ENCODE data around the gene C1orf198. TPM values are rescaled to one million over a fixed set of nuclear protein-coding genes. Genes with fewer than 3 reads are reported as not detected.

The C1orf198 gene
- polyA plus RNA-seq, 2 donors = 7.8 to 10.0 TPM

- no peaks in the 10 kb centered on the region for H3K9me3 ChIP-seq (ENCODE audit: control insufficient read depth in 2 of 2, insufficient read depth in 1 of 2, low read depth in 1 of 2, low read length in 1 of 2)
- H3K4me1 ChIP-seq (ENCODE audit: control insufficient read depth in 2 of 2, insufficient read depth in 2 of 2, low read length in 1 of 2) = no peaks in the 10 kb centered on the region
- no peak overlapping the region for H3K4me3 ChIP-seq (ENCODE audit: low read depth in 1 of 2, low read length in 2 of 2)
- no peaks in the 10 kb centered on the region for H3K36me3 ChIP-seq (ENCODE audit: control insufficient read depth in 2 of 2, insufficient read depth in 2 of 2, low read length in 1 of 2)
- H3K27me3 ChIP-seq (ENCODE audit: control insufficient read depth in 1 of 2, insufficient read depth in 2 of 2, low read length in 2 of 2) = no peaks in the 10 kb centered on the region
- WGBS, 2 donors = 81 to 86% methylated on average over 8 of the region's 8 CpGs
- H3K27ac ChIP-seq (ENCODE audit: low read depth in 2 of 2, low read length in 1 of 2) = no peak overlapping the region
These were observed 58.9 kb downstream of the C1orf198 start for GRCh38 chr1:230809256-230809990.

DNA sequence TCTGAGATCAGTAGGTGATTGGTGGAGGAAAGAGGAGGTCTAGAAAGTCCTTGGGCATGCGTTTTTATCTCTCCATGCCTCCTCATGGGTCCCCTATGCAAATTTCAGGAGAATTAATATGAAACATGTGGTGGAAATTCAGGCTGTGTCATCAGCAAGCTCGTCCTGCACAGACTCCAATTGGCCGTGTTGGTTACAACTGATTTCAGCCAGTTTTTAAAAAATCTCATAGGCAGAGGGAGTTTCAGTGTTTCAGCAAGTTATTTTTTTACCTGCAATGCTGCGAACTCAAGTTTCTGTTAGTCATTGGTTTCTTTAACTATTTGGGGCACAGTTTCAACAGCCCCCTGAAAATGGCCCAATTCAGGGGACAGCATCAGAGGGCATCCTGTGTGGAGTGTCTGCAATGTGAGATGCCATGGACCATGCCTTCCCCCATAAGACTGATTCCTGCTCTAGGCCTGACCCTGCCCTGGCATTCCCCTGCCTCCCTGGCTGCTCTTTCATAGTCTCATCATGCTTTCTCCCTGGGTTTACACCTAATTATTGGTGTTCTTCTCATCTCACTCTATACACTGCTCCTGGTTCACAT, 59.9 kb downstream of the C1orf198 start:
- Histone ChIP-seq H3K36me3 (ENCODE audit: control insufficient read depth in 2 of 2, insufficient read depth in 2 of 2, low read length in 1 of 2) (no peaks in the 10 kb centered on the region), H3K27me3 (ENCODE audit: control insufficient read depth in 1 of 2, insufficient read depth in 2 of 2, low read length in 2 of 2) (no peaks in the 10 kb centered on the region), H3K4me3 (ENCODE audit: low read depth in 1 of 2, low read length in 2 of 2) (no peak overlapping the region), H3K9me3 (ENCODE audit: control insufficient read depth in 2 of 2, insufficient read depth in 1 of 2, low read depth in 1 of 2, low read length in 1 of 2) (no peaks in the 10 kb centered on the region), H3K4me1 (ENCODE audit: control insufficient read depth in 2 of 2, insufficient read depth in 2 of 2, low read length in 1 of 2) (no peaks in the 10 kb centered on the region), H3K27ac (ENCODE audit: low read depth in 2 of 2, low read length in 1 of 2) (no peak overlapping the region)
- WGBS, 2 donors = 73 to 75% methylated on average over 4 of the region's 4 CpGs

DNA sequence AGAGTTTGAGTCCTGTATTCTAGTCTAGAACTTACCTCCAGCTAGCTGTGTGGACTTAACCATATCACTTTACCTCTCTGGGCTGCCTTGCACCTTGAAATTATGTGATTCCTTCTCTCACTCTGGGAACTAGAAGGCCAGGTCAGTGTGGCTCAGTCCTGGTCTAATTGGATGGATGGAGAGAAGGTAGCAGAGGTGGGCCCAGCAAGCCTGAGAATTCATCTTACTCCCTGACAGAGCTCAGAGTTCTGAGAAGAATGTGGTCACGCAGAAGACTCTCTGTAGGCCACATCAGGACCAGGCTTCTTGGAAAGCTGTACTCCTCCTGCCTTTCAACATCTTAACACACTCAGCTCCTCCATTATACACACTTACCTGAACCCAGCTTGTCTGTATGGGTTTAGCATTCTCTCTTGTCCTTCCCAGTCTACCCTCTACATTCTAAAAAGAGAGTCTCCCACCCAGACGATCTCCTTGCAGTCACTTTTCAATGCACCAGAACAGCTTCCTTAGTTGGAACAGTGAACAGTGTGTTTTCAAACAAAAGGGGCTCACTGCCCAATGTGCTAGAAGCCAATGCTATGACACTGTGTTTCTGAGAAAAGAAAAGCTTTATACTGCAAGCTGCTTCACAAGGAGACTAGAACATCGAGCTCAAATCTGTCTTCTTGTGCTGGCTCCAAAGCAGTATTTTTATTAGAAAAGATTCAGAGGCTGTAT, 60.6 kb downstream of the C1orf198 start:
- Histone ChIP-seq H3K4me3 (ENCODE audit: low read depth in 1 of 2, low read length in 2 of 2) (no peak overlapping the region), H3K9me3 (ENCODE audit: control insufficient read depth in 2 of 2, insufficient read depth in 1 of 2, low read depth in 1 of 2, low read length in 1 of 2) (no peaks in the 10 kb centered on the region), H3K27ac (ENCODE audit: low read depth in 2 of 2, low read length in 1 of 2) (no peak overlapping the region), H3K4me1 (ENCODE audit: control insufficient read depth in 2 of 2, insufficient read depth in 2 of 2, low read length in 1 of 2) (no peaks in the 10 kb centered on the region), H3K27me3 (ENCODE audit: control insufficient read depth in 1 of 2, insufficient read depth in 2 of 2, low read length in 2 of 2) (no peaks in the 10 kb centered on the region), H3K36me3 (ENCODE audit: control insufficient read depth in 2 of 2, insufficient read depth in 2 of 2, low read length in 1 of 2) (no peaks in the 10 kb centered on the region)
- WGBS, 2 donors = 72 to 74% methylated on average over 3 of the region's 3 CpGs

- Histone ChIP-seq H3K9me3 (ENCODE audit: control insufficient read depth in 2 of 2, insufficient read depth in 1 of 2, low read depth in 1 of 2, low read length in 1 of 2) (no peaks in the 10 kb centered on the region), H3K27ac (ENCODE audit: low read depth in 2 of 2, low read length in 1 of 2) (no peak overlapping the region), H3K4me3 (ENCODE audit: low read depth in 1 of 2, low read length in 2 of 2) (no peak overlapping the region), H3K4me1 (ENCODE audit: control insufficient read depth in 2 of 2, insufficient read depth in 2 of 2, low read length in 1 of 2) (no peaks in the 10 kb centered on the region), H3K27me3 (ENCODE audit: control insufficient read depth in 1 of 2, insufficient read depth in 2 of 2, low read length in 2 of 2) (no peaks in the 10 kb centered on the region), H3K36me3 (ENCODE audit: control insufficient read depth in 2 of 2, insufficient read depth in 2 of 2, low read length in 1 of 2) (no peaks in the 10 kb centered on the region)
- 78 to 83% methylated on average over 5 of the region's 5 CpGs for WGBS, 2 donors
These were observed 61.3 kb downstream of the C1orf198 start for GRCh38 chr1:230807029-230807428.

- H3K4me3 ChIP-seq (ENCODE audit: low read depth in 1 of 2, low read length in 2 of 2) = no peak overlapping the region
- no peak overlapping the region for H3K27ac ChIP-seq (ENCODE audit: low read depth in 2 of 2, low read length in 1 of 2)
- no peaks in the 10 kb centered on the region for H3K9me3 ChIP-seq (ENCODE audit: control insufficient read depth in 2 of 2, insufficient read depth in 1 of 2, low read depth in 1 of 2, low read length in 1 of 2)
- no peaks in the 10 kb centered on the region for H3K36me3 ChIP-seq (ENCODE audit: control insufficient read depth in 2 of 2, insufficient read depth in 2 of 2, low read length in 1 of 2)
- 51 to 72% methylated on average over 2 of the region's 2 CpGs for WGBS, 2 donors
- H3K4me1 ChIP-seq (ENCODE audit: control insufficient read depth in 2 of 2, insufficient read depth in 2 of 2, low read length in 1 of 2) = no peaks in the 10 kb centered on the region
- H3K27me3 ChIP-seq (ENCODE audit: control insufficient read depth in 1 of 2, insufficient read depth in 2 of 2, low read length in 2 of 2) = no peaks in the 10 kb centered on the region
These were observed 61.8 kb downstream of the C1orf198 start for GRCh38 chr1:230806552-230806951.

DNA sequence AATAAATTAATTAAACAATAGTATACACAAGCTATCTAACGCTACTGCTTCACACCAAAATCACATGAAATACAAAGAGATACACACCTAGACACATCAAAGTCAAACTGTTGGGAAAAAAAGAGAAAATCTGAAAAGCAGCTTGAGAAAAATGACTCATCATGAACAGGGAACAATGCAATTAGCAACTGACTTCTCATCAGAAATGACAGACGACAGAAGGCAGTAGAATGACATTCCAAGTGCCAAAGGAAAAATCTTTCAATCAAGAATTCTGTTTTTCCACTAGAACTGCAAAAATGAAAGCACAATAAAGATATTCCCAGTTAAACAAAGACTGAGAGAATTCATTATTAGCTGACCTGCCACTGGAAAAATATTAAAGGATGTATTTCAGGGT, 63.9 kb downstream of the C1orf198 start:
- Histone ChIP-seq H3K4me1 (ENCODE audit: control insufficient read depth in 2 of 2, insufficient read depth in 2 of 2, low read length in 1 of 2) (no peaks in the 10 kb centered on the region), H3K9me3 (ENCODE audit: control insufficient read depth in 2 of 2, insufficient read depth in 1 of 2, low read depth in 1 of 2, low read length in 1 of 2) (no peaks in the 10 kb centered on the region), H3K36me3 (ENCODE audit: control insufficient read depth in 2 of 2, insufficient read depth in 2 of 2, low read length in 1 of 2) (no peaks in the 10 kb centered on the region), H3K27ac (ENCODE audit: low read depth in 2 of 2, low read length in 1 of 2) (no peak overlapping the region), H3K27me3 (ENCODE audit: control insufficient read depth in 1 of 2, insufficient read depth in 2 of 2, low read length in 2 of 2) (no peaks in the 10 kb centered on the region), H3K4me3 (ENCODE audit: low read depth in 1 of 2, low read length in 2 of 2) (no peak overlapping the region)
- WGBS, 2 donors = 76 to 87% methylated on average over 2 of the region's 2 CpGs

DNA sequence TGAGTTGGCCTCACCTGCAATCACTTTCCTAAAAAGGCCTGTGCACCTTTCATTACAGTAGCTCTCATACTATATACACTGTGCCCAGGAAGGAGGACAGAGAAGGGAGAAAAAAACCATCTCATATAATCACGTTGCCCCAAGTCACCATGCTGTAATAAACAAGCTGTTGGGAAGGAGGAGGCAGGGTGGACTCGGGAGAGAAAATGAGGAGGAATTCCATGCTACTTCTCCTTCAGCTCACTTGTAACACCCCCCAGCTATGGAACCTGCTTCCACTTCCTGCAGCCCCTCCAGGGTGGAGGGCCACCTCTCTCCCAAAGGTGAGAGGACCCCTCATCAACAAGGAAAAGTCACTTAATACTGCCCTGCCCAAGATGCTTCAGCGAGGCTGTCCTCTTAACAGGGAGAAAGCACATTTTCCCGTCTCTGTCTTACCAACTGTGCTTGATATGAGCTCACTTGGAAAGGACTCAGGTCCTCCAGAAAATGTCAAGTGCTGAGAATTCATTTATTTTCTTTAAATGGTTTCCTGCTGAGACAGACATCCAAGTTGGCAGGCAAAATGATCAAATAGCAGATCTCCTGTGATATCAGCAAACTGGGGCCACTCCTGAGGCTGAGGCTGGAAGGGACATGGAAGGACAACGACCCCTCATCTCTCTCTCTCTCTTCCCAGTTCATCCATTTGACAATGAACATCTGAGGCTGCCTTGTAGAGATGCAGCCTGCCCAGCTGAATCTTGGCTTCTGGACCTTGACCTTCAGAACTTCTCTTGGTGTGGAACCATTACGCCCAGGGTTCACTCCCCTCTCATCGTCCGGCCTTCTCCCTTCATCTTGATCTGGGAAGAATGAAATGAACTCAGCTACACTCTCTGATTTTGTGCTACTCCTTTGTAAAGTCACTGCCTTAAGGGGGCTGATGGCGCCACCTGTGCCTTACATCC, 67.2 kb downstream of the C1orf198 start:
- 78 to 80% methylated on average over 9 of the region's 9 CpGs for WGBS, 2 donors
- Histone ChIP-seq H3K27me3 (ENCODE audit: control insufficient read depth in 1 of 2, insufficient read depth in 2 of 2, low read length in 2 of 2) (no peaks in the 10 kb centered on the region), H3K4me1 (ENCODE audit: control insufficient read depth in 2 of 2, insufficient read depth in 2 of 2, low read length in 1 of 2) (no peaks in the 10 kb centered on the region), H3K9me3 (ENCODE audit: control insufficient read depth in 2 of 2, insufficient read depth in 1 of 2, low read depth in 1 of 2, low read length in 1 of 2) (no peaks in the 10 kb centered on the region), H3K27ac (ENCODE audit: low read depth in 2 of 2, low read length in 1 of 2) (no peak overlapping the region), H3K36me3 (ENCODE audit: control insufficient read depth in 2 of 2, insufficient read depth in 2 of 2, low read length in 1 of 2) (no peaks in the 10 kb centered on the region), H3K4me3 (ENCODE audit: low read depth in 1 of 2, low read length in 2 of 2) (no peak overlapping the region)

DNA sequence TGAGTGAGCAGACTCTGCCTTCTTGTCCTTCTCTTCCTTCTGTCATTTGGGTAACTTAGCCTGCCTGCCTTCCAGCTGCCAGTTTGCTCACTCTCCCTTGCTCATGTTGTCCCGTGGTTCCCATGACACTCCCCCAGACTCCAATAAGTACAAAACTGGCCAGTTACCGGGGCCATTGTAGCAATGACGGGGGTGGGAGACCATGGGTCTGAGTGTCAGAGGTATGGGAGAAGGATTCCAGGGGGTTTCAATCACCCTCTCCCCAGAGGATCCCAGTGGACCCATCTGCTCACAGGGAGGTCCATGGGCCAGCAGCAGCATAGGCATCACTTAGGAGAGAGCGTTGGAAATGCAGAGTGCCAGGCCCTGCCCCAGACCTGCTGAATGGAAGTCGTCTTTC, 69.8 kb downstream of the C1orf198 start:
- H3K36me3 ChIP-seq (ENCODE audit: control insufficient read depth in 2 of 2, insufficient read depth in 2 of 2, low read length in 1 of 2) = no peaks in the 10 kb centered on the region
- no peak overlapping the region for H3K4me3 ChIP-seq (ENCODE audit: low read depth in 1 of 2, low read length in 2 of 2)
- 79 to 86% methylated on average over 5 of the region's 5 CpGs for WGBS, 2 donors
- no peak overlapping the region for H3K27ac ChIP-seq (ENCODE audit: low read depth in 2 of 2, low read length in 1 of 2)
- H3K4me1 ChIP-seq (ENCODE audit: control insufficient read depth in 2 of 2, insufficient read depth in 2 of 2, low read length in 1 of 2) = no peaks in the 10 kb centered on the region
- no peaks in the 10 kb centered on the region for H3K9me3 ChIP-seq (ENCODE audit: control insufficient read depth in 2 of 2, insufficient read depth in 1 of 2, low read depth in 1 of 2, low read length in 1 of 2)
- no peaks in the 10 kb centered on the region for H3K27me3 ChIP-seq (ENCODE audit: control insufficient read depth in 1 of 2, insufficient read depth in 2 of 2, low read length in 2 of 2)

- Histone ChIP-seq H3K27ac (ENCODE audit: low read depth in 2 of 2, low read length in 1 of 2) (no peak overlapping the region), H3K9me3 (ENCODE audit: control insufficient read depth in 2 of 2, insufficient read depth in 1 of 2, low read depth in 1 of 2, low read length in 1 of 2) (no peaks in the 10 kb centered on the region), H3K36me3 (ENCODE audit: control insufficient read depth in 2 of 2, insufficient read depth in 2 of 2, low read length in 1 of 2) (no peaks in the 10 kb centered on the region), H3K4me3 (ENCODE audit: low read depth in 1 of 2, low read length in 2 of 2) (no peak overlapping the region), H3K4me1 (ENCODE audit: control insufficient read depth in 2 of 2, insufficient read depth in 2 of 2, low read length in 1 of 2) (no peaks in the 10 kb centered on the region), H3K27me3 (ENCODE audit: control insufficient read depth in 1 of 2, insufficient read depth in 2 of 2, low read length in 2 of 2) (no peaks in the 10 kb centered on the region)
- WGBS, 2 donors = 26 to 33% methylated on average over 7 of the region's 7 CpGs
These were observed 70.4 kb downstream of the C1orf198 start for GRCh38 chr1:230797942-230798365.

All from esophagus (tissue), 2 donors.